Osteoblast (primary cell): ENCODE measurements around the gene CIB1. TPM values are rescaled to one million over a fixed set of nuclear protein-coding genes. Genes with fewer than 3 reads are reported as not detected.

ENCODE experiments used
- DNase-seq: peaks from one replicate; pipeline ENCODE4 v3.0.0; 2011; ENCODE audit warnings: low spot score, mixed read lengths; ENCODE audit not compliant: insufficient read length; ENCODE audit errors: missing footprints
- H2AFZ ChIP-seq: 2 replicates; pipeline ENCODE4 v1.6.0; 2011; ENCODE audit warnings: mild to moderate bottlenecking, low read length
- H3K27ac ChIP-seq: 2 replicates; pipeline ENCODE4 v1.5.1; 2011; ENCODE audit warnings: mild to moderate bottlenecking, low read depth, low read length, moderate library complexity
- H3K27me3 ChIP-seq: 2 replicates; pipeline ENCODE4 v1.6.0; 2012; ENCODE audit warnings: mild to moderate bottlenecking, control low read depth, inconsistent platforms, low read length, moderate library complexity; ENCODE audit not compliant: insufficient read depth
- H3K36me3 ChIP-seq: 2 replicates; pipeline ENCODE4 v1.5.1; 2011; ENCODE audit warnings: mild to moderate bottlenecking, low read length, control low read depth, moderate library complexity; ENCODE audit not compliant: insufficient read depth
- H3K4me1 ChIP-seq: 2 replicates; pipeline ENCODE4 v1.5.1; 2011; ENCODE audit warnings: mild to moderate bottlenecking, low read length, control low read depth, moderate library complexity; ENCODE audit not compliant: insufficient read depth
- H3K4me2 ChIP-seq: 2 replicates; pipeline ENCODE4 v1.6.0; 2011; ENCODE audit warnings: mild to moderate bottlenecking, low read length; ENCODE audit not compliant: insufficient read depth
- H3K4me3 ChIP-seq: fragments of 200-600 bp; sonication (generic); 3 replicates; pipeline ENCODE4 v1.5.1; 2012; ENCODE audit warnings: mild to moderate bottlenecking, low read length, inconsistent platforms; ENCODE audit not compliant: insufficient read depth
- H3K79me2 ChIP-seq: 2 replicates; pipeline ENCODE4 v1.6.0; 2012; ENCODE audit warnings: mild to moderate bottlenecking, low read length, control low read depth, inconsistent platforms; ENCODE audit not compliant: insufficient read depth
- H3K9me3 ChIP-seq: 2 replicates; pipeline ENCODE4 v1.5.1; 2011; ENCODE audit warnings: low read depth, low read length, control low read depth
- H4K20me1 ChIP-seq: 2 replicates; pipeline ENCODE4 v1.6.0; 2012; ENCODE audit warnings: mild to moderate bottlenecking, low read length, control low read depth; ENCODE audit not compliant: insufficient read depth
- total RNA-seq: library from RNA; depleted of rRNA; stranded (reverse); fragments of >200 nt; gene quantifications from 2 replicates; pipeline ENCODE4 v1.2.3, GENCODE V29; 2012
- TF ChIP-seq, protein P1 (sequence below): IDR thresholded peaks from 2 replicates; pipeline ENCODE4 v1.5.1; 2011; ENCODE audit warnings: mild to moderate bottlenecking, low read depth, low read length, moderate library complexity; ENCODE audit errors: extremely low read depth

The CIB1 gene
- total RNA-seq, 1 donor = 21.4 TPM

DNA sequence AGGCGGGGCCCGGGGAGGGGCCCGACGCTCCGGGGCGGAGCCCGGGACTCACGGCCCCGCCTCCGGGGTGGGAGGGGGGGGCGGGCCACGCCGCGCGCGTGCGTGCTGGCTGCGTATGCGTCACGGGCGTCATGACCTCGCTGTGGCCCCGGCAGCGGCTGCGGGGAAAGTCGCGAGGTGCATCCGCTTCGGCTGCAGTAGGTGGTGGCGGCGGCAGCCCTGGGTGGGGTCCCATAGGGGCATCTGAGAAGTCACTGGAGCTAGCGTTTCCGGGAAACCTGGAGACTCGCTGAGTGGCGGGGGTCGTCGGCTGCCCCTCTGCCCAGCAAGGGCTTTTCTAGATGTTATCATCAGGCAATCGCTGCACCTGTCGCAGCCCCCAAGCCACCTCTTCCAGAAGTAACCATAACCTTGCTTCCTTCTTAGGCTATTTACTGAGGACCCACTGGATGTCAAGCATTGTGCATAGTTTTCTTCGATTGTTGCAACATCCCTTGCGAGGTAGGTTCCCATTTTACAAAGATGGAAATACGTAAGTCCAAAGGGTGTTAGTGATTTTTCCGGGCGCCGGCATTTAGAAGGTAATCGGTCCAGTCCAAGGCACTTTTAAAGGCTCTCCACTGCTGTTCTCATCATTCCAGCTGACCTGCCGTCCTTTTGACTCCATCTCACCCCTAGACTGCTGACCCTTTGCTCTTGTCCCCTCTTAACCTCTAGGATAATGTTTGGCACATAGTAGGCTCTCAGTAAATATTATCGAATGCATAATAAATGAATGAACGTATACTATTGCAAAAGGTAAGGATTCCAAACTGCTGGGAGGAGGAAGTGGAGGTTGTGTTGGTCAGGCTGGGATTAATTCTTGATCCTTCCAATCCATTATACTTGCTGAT is 601 bp upstream of the CIB1 start, which contains the start of gene GDPGP1:
Gene GDPGP1 (plus strand): TSS at position 114 of the 893 bp plus-strand sequence. CDS start 6,700 bp downstream, outside the sequence.
- peak within 1 kb of the TSS; percentile 96 for H3K4me3 ChIP-seq
- no peaks in the 10 kb centered on the region for H3K27me3 ChIP-seq
- H3K36me3 ChIP-seq = peaks cover 40% of the 10 kb centered on the region
- H3K4me2 ChIP-seq = peak within 1 kb of the TSS; percentile 99
- peak; percentile 52 for DNase-seq
- TF ChIP-seq, protein P1, sequence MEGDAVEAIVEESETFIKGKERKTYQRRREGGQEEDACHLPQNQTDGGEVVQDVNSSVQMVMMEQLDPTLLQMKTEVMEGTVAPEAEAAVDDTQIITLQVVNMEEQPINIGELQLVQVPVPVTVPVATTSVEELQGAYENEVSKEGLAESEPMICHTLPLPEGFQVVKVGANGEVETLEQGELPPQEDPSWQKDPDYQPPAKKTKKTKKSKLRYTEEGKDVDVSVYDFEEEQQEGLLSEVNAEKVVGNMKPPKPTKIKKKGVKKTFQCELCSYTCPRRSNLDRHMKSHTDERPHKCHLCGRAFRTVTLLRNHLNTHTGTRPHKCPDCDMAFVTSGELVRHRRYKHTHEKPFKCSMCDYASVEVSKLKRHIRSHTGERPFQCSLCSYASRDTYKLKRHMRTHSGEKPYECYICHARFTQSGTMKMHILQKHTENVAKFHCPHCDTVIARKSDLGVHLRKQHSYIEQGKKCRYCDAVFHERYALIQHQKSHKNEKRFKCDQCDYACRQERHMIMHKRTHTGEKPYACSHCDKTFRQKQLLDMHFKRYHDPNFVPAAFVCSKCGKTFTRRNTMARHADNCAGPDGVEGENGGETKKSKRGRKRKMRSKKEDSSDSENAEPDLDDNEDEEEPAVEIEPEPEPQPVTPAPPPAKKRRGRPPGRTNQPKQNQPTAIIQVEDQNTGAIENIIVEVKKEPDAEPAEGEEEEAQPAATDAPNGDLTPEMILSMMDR = no peak
- H3K79me2 ChIP-seq = peaks cover 30% of the 10 kb centered on the region
- H3K27ac ChIP-seq = peak within 1 kb of the TSS; percentile 91
- H3K9me3 ChIP-seq = no peaks in the 10 kb centered on the region
- H3K4me1 ChIP-seq = peaks cover 18% of the 10 kb centered on the region
- peak within 1 kb of the TSS; percentile 96 for H2AFZ ChIP-seq
- peaks cover 17% of the 10 kb centered on the region for H4K20me1 ChIP-seq

DNA sequence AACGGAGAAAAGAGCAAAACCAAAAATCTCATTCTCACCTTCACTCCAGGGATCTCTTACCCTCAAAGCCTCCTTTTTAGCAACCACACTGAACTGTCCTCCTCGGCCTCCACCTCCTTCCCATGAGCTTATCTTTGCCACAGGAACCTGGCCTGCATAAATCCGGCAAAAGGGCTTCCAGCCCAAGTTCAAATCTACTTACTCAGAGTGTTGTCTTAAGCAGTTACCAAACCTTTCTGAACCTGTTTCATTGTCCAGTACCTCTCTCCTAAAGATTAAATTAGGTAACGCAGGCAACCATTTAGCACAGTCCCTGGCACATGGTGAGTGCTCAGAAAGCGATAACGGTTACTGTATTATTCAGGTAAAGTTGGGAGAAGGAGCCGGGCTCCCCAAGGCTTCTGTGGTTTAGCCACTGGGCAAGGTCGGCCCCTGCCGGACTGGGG is 777 bp downstream of the CIB1 start:
- Histone ChIP-seq H3K9me3 (no peaks in the 10 kb centered on the region), H3K4me2 (peak overlapping the region; percentile 89), H3K36me3 (peaks cover 38% of the 10 kb centered on the region), H2AFZ (peak overlapping the region; percentile 11), H3K4me3 (peak overlapping the region; percentile 96), H3K79me2 (peaks cover 30% of the 10 kb centered on the region), H3K27me3 (no peaks in the 10 kb centered on the region), H3K27ac (peak overlapping the region; percentile 91), H4K20me1 (peaks cover 17% of the 10 kb centered on the region), H3K4me1 (peaks cover 18% of the 10 kb centered on the region)
- DNase-seq = peak; percentile 92
- TF ChIP-seq, protein P1 = peak; percentile 45

DNA sequence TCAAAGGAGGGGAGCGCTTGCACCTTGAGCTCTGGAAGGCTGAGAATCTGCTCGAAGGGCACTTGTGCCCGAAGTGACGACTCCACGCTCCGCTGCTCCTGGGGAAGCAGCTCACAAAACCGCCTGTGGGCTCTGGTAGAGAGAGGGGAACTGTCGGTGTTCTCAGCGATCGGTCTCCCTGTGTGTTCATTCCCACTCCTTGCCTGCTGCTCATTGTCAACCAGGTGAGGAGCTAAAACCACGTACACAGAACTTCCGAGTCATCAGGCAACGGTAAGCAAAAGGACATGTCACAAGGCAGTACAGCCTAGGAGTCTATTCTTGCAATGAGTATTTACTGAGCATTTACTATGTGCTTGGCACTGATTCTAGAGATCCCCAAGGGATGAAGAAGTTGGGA is 1.5 kb downstream of the CIB1 start:
- TF ChIP-seq, protein P1 = no peak
- H2AFZ ChIP-seq = no peak overlapping the region
- peaks cover 35% of the 10 kb centered on the region for H3K36me3 ChIP-seq
- peak overlapping the region; percentile 96 for H3K4me3 ChIP-seq
- H3K9me3 ChIP-seq = no peaks in the 10 kb centered on the region
- no peaks in the 10 kb centered on the region for H3K27me3 ChIP-seq
- H3K27ac ChIP-seq = no peak overlapping the region
- H3K4me2 ChIP-seq = peak overlapping the region; percentile 89
- H4K20me1 ChIP-seq = peaks cover 17% of the 10 kb centered on the region
- DNase-seq = no peak
- peaks cover 18% of the 10 kb centered on the region for H3K4me1 ChIP-seq
- H3K79me2 ChIP-seq = peaks cover 30% of the 10 kb centered on the region
